H9 (cell line): ENCODE measurements around the gene RPS15. TPM values are rescaled to one million over a fixed set of nuclear protein-coding genes. Genes with fewer than 3 reads are reported as not detected.

Experiments used
- DNase-seq: peaks from one replicate; pipeline ENCODE4 v3.0.0-alpha.2; 2017
- H2AFZ ChIP-seq: one replicate; pipeline ENCODE4 v1.6.1; 2013; ENCODE audit warnings: mild to moderate bottlenecking, low read length, control low read depth, moderate library complexity
- H2AK5ac ChIP-seq: 2 replicates; pipeline ENCODE4 v1.6.1; 2013; ENCODE audit warnings: low read length, control low read depth, mixed read lengths; ENCODE audit not compliant: insufficient read length
- H2BK120ac ChIP-seq: one replicate; pipeline ENCODE4 v1.6.1; 2013; ENCODE audit warnings: low read depth, mild to moderate bottlenecking, low read length, control low read depth, inconsistent platforms; ENCODE audit not compliant: poor library complexity, severe bottlenecking
- H2BK12ac ChIP-seq: 2 replicates; pipeline ENCODE4 v1.6.1; 2013; ENCODE audit warnings: low read length, control low read depth, mixed read lengths, low read depth; ENCODE audit not compliant: insufficient read length
- H2BK15ac ChIP-seq: 2 replicates; pipeline ENCODE4 v1.6.1; 2013; ENCODE audit warnings: low read depth, low read length, control low read depth
- H2BK20ac ChIP-seq: one replicate; pipeline ENCODE4 v1.6.1; 2013; ENCODE audit warnings: low read depth, mild to moderate bottlenecking, low read length, control low read depth, inconsistent platforms; ENCODE audit not compliant: poor library complexity, severe bottlenecking
- H2BK5ac ChIP-seq: 2 replicates; pipeline ENCODE4 v1.6.1; 2013; ENCODE audit warnings: low read length, control low read depth, mixed read lengths; ENCODE audit not compliant: insufficient read length
- H3K14ac ChIP-seq: 2 replicates; pipeline ENCODE4 v1.6.1; 2013; ENCODE audit warnings: low read length, control low read depth; ENCODE audit not compliant: insufficient read depth
- H3K18ac ChIP-seq: 2 replicates; pipeline ENCODE4 v1.6.1; 2013; ENCODE audit warnings: low read depth, mild to moderate bottlenecking, mixed read lengths, low read length, control low read depth; ENCODE audit not compliant: insufficient read length
- H3K23ac ChIP-seq: 2 replicates; pipeline ENCODE4 v1.6.1; 2013; ENCODE audit warnings: low read length, control low read depth, mixed read lengths, low read depth; ENCODE audit not compliant: insufficient read length
- H3K23me2 ChIP-seq: 2 replicates; pipeline ENCODE4 v1.6.1; 2013; ENCODE audit warnings: low read depth, mild to moderate bottlenecking, mixed read lengths, low read length, control low read depth; ENCODE audit not compliant: insufficient read length, poor library complexity, severe bottlenecking
- H3K27ac ChIP-seq: 2 replicates; pipeline ENCODE4 v1.5.1; 2013; ENCODE audit warnings: low read length, control low read depth, mixed read lengths, low read depth; ENCODE audit not compliant: insufficient read length
- H3K27me3 ChIP-seq: 2 replicates; pipeline ENCODE4 v1.6.1; 2013; ENCODE audit warnings: low read length, control low read depth, inconsistent platforms; ENCODE audit not compliant: insufficient read depth
- H3K4ac ChIP-seq: 2 replicates; pipeline ENCODE4 v1.6.1; 2013; ENCODE audit warnings: low read depth, mild to moderate bottlenecking, control low read depth, inconsistent platforms, low read length, moderate library complexity
- H3K4me1 ChIP-seq: 2 replicates; pipeline ENCODE4 v1.6.1; 2013; ENCODE audit warnings: low read length, control low read depth, inconsistent platforms; ENCODE audit not compliant: insufficient read depth
- H3K4me2 ChIP-seq: 2 replicates; pipeline ENCODE4 v1.6.1; 2013; ENCODE audit warnings: low read length, control low read depth, mixed read lengths; ENCODE audit not compliant: insufficient read length, insufficient read depth
- H3K56ac ChIP-seq: 2 replicates; pipeline ENCODE4 v1.6.1; 2013; ENCODE audit warnings: low read depth, mild to moderate bottlenecking, mixed read lengths, low read length, control low read depth; ENCODE audit not compliant: insufficient read length
- H3K79me1 ChIP-seq: 2 replicates; pipeline ENCODE4 v1.6.1; 2013; ENCODE audit warnings: low read depth, mild to moderate bottlenecking, moderate library complexity, low read length, control low read depth, inconsistent platforms; ENCODE audit not compliant: insufficient read depth, poor library complexity, severe bottlenecking
- H3K79me2 ChIP-seq: 2 replicates; pipeline ENCODE4 v1.6.1; 2013; ENCODE audit warnings: low read length, control low read depth, inconsistent platforms; ENCODE audit not compliant: insufficient read depth
- H3K9ac ChIP-seq: 2 replicates; pipeline ENCODE4 v1.6.1; 2013; ENCODE audit warnings: low read length, control low read depth, mixed read lengths; ENCODE audit not compliant: insufficient read length; ENCODE audit errors: extremely low read depth
- H3K9me3 ChIP-seq: one replicate; pipeline ENCODE4 v1.6.1; 2013; ENCODE audit warnings: low read depth, low read length, inconsistent platforms; ENCODE audit not compliant: control insufficient read depth
- H3T11ph ChIP-seq: one replicate; pipeline ENCODE4 v1.6.1; 2013; ENCODE audit warnings: mild to moderate bottlenecking, low read length, control low read depth, inconsistent platforms
- H4K20me1 ChIP-seq: one replicate; pipeline ENCODE4 v1.6.1; 2013; ENCODE audit not compliant: control insufficient read depth, insufficient read length, insufficient read depth
- H4K5ac ChIP-seq: 2 replicates; pipeline ENCODE4 v1.6.1; 2013; ENCODE audit warnings: low read depth, mild to moderate bottlenecking, mixed read lengths, low read length, control low read depth; ENCODE audit not compliant: insufficient read length
- H4K8ac ChIP-seq: replicated peaks from 2 replicates; pipeline ENCODE4 v1.6.1; 2013; ENCODE audit warnings: low read length, control low read depth, mixed read lengths, low read depth; ENCODE audit not compliant: insufficient read length
- H4K91ac ChIP-seq: 2 replicates; pipeline ENCODE4 v1.6.1; 2013; ENCODE audit warnings: low read depth, mild to moderate bottlenecking, moderate library complexity, mixed read lengths, low read length, control low read depth; ENCODE audit not compliant: insufficient read length
- H3K27ac Mint-ChIP-seq, 3 experiments: 2 replicates in 2 of 3; 3 replicates in 1 of 3; pipeline ENCODE4 v1.8.0; 2020 to 2021; ENCODE audit warnings: mixed read lengths in 3 of 3, mild to moderate bottlenecking in 1 of 3, moderate library complexity in 1 of 3
- H3K27me3 Mint-ChIP-seq: 2 replicates; pipeline ENCODE4 v1.8.0; 2021; ENCODE audit warnings: low read depth, mild to moderate bottlenecking, moderate library complexity, mixed read lengths
- H3K36me3 Mint-ChIP-seq, 3 experiments: 2 replicates in 2 of 3; 3 replicates in 1 of 3; pipeline ENCODE4 v1.8.0; 2020 to 2021; ENCODE audit warnings: low read depth in 3 of 3, mixed read lengths in 3 of 3; ENCODE audit not compliant: insufficient read depth in 1 of 3
- H3K4me1 Mint-ChIP-seq, 2 experiments: 2 replicates each; pipeline ENCODE4 v1.8.0; 2020; ENCODE audit warnings: mixed read lengths in 2 of 2
- H3K4me3 Mint-ChIP-seq, 2 experiments: 2 replicates in 1 of 2; 3 replicates in 1 of 2; pipeline ENCODE4 v1.8.0; 2020 to 2021; ENCODE audit warnings: mild to moderate bottlenecking in 2 of 2, mixed read lengths in 2 of 2, moderate library complexity in 1 of 2
- H3K9me3 Mint-ChIP-seq, 2 experiments: 2 replicates in 1 of 2; 3 replicates in 1 of 2; pipeline ENCODE4 v1.8.0; 2020; ENCODE audit warnings: mild to moderate bottlenecking in 2 of 2, mixed read lengths in 2 of 2, moderate library complexity in 1 of 2
- CTCF ChIP-seq: fragments of 200-600 bp; sonication (generic); conservative IDR thresholded peaks from 3 replicates; pipeline ENCODE4 v1.8.0; 2021; ENCODE audit warnings: antibody characterized with exemption, mild to moderate bottlenecking
- WGBS: extraction: QIAGEN DNeasy Blood & Tissue Kit; methylation state at CpG from one replicate; pipeline ENCODE4 v1.1.7; 2013; ENCODE audit warnings: missing lambda C conversion rate, low lambda C conversion rate, mixed read lengths; ENCODE audit not compliant: insufficient read length; ENCODE audit errors: extremely low coverage; 5-methylcytosine and 5-hydroxymethylcytosine counted together
- total RNA-seq: library from RNA; stranded (reverse); gene quantifications from 2 replicates; pipeline ENCODE4 v1.2.1, GENCODE V29; 2021

RPS15 gene
- total RNA-seq, 1 experiment from 2014 or later = 1,628 TPM

DNA sequence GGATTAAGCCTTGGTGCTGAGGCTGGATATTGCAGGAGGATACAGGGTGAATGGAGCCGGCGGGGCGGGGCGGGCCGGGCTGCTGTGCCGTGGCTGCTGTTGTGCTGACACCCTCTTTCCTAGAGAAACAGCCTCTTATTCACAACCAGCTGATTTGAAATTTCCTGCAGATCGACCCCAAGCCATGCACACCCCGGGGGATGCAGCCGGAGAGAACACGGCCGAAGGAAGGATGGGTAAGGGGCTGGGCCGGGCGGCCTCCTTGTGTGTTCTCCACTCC, 19.8 kb upstream of the RPS15 start:
- peaks cover 38% of the 10 kb centered on the region; the same call in 1 of the 2 replicates for H3K79me2 ChIP-seq
- no peaks in the 10 kb centered on the region for H3K27me3 Mint-ChIP-seq
- no peak overlapping the region for H2BK20ac ChIP-seq
- no peak overlapping the region for H3K27ac ChIP-seq
- DNase-seq = no peak
- H2BK120ac ChIP-seq = no peak overlapping the region
- H4K20me1 ChIP-seq = peaks cover 2% of the 10 kb centered on the region
- peak overlapping the region; percentile 18 to 94 (median 34); a peak in 4 of 7 replicates for H3K27ac Mint-ChIP-seq
- no peaks in the 10 kb centered on the region for H3K9me3 ChIP-seq
- H4K8ac ChIP-seq = no peak overlapping the region
- no peak overlapping the region for H3T11ph ChIP-seq
- H2AFZ ChIP-seq = no peak overlapping the region
- peaks cover 25 to 77% (median 59%) of the 10 kb centered on the region in 3 experiments for H3K36me3 Mint-ChIP-seq
- no peak overlapping the region for H3K56ac ChIP-seq
- no peak overlapping the region for H2AK5ac ChIP-seq
- H3K4me2 ChIP-seq = no peak overlapping the region
- H2BK15ac ChIP-seq = no peak overlapping the region
- no peak overlapping the region for H3K18ac ChIP-seq
- no peaks in the 10 kb centered on the region; the same call in 1 of the 2 replicates for H3K4me1 ChIP-seq
- no peak overlapping the region for H2BK12ac ChIP-seq
- H3K23ac ChIP-seq = no peak overlapping the region
- H3K9me3 Mint-ChIP-seq = peaks cover 0 to 2% of the 10 kb centered on the region in 2 experiments; a peak in 1 of 5 replicates
- peaks cover 10% of the 10 kb centered on the region for H3K79me1 ChIP-seq
- peaks cover 30 to 45% of the 10 kb centered on the region in 2 experiments for H3K4me1 Mint-ChIP-seq
- H4K91ac ChIP-seq = no peak overlapping the region
- no peak overlapping the region for H4K5ac ChIP-seq
- H2BK5ac ChIP-seq = no peak overlapping the region
- no CpG with 5 or more reads among the region's 13 CpGs for WGBS
- H3K4me3 Mint-ChIP-seq = peak overlapping the region in 1 of 2 experiments; percentile 52; a peak in 2 of 5 replicates
- peaks cover under 1% of the 10 kb centered on the region for H3K23me2 ChIP-seq
- H3K27me3 ChIP-seq = no peaks in the 10 kb centered on the region
- no peak overlapping the region for H3K4ac ChIP-seq
- TF ChIP-seq CTCF = no peak
- H3K14ac ChIP-seq = no peak overlapping the region
- no peak overlapping the region for H3K9ac ChIP-seq
